OCI-LY1 (cell line): Measurements from ENCODE around the gene GNGT1.

ENCODE experiments used
- CTCF ChIP-seq: fragments of 200-600 bp; sonication (generic), shearing (Covaris generic); IDR thresholded peaks from 2 replicates; pipeline ENCODE4 v1.5.1; 2017; ENCODE audit warnings: mild to moderate bottlenecking, antibody characterized with exemption, low read length, moderate library complexity, mixed read lengths
- EZH2 ChIP-seq: fragments of 200-600 bp; sonication (generic), shearing (Covaris generic); IDR thresholded peaks from 2 replicates; pipeline ENCODE4 v1.8.0; 2017; ENCODE audit warnings: borderline replicate concordance, mixed run types, mild to moderate bottlenecking, antibody characterized with exemption, low read length, moderate library complexity, mixed read lengths

GRCh38 chr7:93914581-93915066 lies 8.3 kb downstream of the GNGT1 start:
- TF ChIP-seq EZH2 (no peak), CTCF (no peak)
